SK-N-SH (cell line): Measurements from ENCODE around the gene SMARCA2. TPM values are rescaled to one million over a fixed set of nuclear protein-coding genes. Genes with fewer than 3 reads are reported as not detected.

Experiments
- CTCF ChIA-PET: fragments of 300-600, 350-600 bp; formaldehyde crosslinking; extraction: SDS; loops from one replicate; lab custom pipeline; 2021; lab: Yijun Ruan, JAX
- POLR2A ChIA-PET: fragments of 350-600 bp; sonication (Branson Sonifier 250); formaldehyde crosslinking; extraction: SDS; loops from one replicate; lab custom pipeline; 2020; ENCODE audit warnings: antibody characterized with exemption, inconsistent platforms; lab: Yijun Ruan, JAX
- DNase-seq: peaks from one replicate; pipeline ENCODE4 v3.0.0; 2012
- H2AFZ ChIP-seq: fragments of 200-600 bp; sonication (generic); 2 replicates; pipeline ENCODE4 v1.8.1; 2016; ENCODE audit warnings: antibody characterized with exemption, mild to moderate bottlenecking, low read depth
- H3F3A ChIP-seq: fragments of 200-600 bp; sonication (generic); replicated peaks from 2 replicates; pipeline ENCODE3; 2016; ENCODE audit warnings: antibody characterized with exemption, mild to moderate bottlenecking; ENCODE audit not compliant: insufficient read depth
- H3K27ac ChIP-seq, 2 experiments: fragments of 200-500 bp in 1 of 2; fragments of 200-600 bp in 1 of 2; sonication (Bioruptor generic) in 1 of 2; sonication (generic), shearing (Covaris generic) in 1 of 2; 2 replicates each; pipeline versions ENCODE4 v1.5.1 to v1.6.1; 2014 to 2016; ENCODE audit warnings: low read depth in 2 of 2, inconsistent platforms in 1 of 2, low read length in 1 of 2, mild to moderate bottlenecking in 1 of 2, mixed read lengths in 1 of 2
- H3K27me3 ChIP-seq: fragments of 200-600 bp; sonication (generic), shearing (Covaris generic); 2 replicates; pipeline ENCODE4 v1.6.1; 2016; ENCODE audit warnings: mixed run types; ENCODE audit not compliant: insufficient read depth
- H3K36me3 ChIP-seq, 2 experiments: fragments of 200-500 bp in 1 of 2; fragments of 200-600 bp in 1 of 2; sonication (Bioruptor generic) in 1 of 2; sonication (generic) in 1 of 2; replicated peaks in 1 of 2; 2 replicates each; pipeline versions ENCODE3 to v1.5.1; 2014 to 2016; ENCODE audit warnings: low read length in 1 of 2, mild to moderate bottlenecking in 1 of 2; ENCODE audit not compliant: insufficient read depth in 2 of 2, control insufficient read depth in 1 of 2
- H3K4me1 ChIP-seq, 2 experiments: fragments of 200-500 bp in 1 of 2; fragments of 200-600 bp in 1 of 2; sonication (Bioruptor generic) in 1 of 2; sonication (generic), shearing (Covaris generic) in 1 of 2; 2 replicates each; pipeline versions ENCODE4 v1.5.1 to v1.6.1; 2014 to 2016; ENCODE audit warnings: low read depth in 1 of 2, low read length in 1 of 2, mixed run types in 1 of 2; ENCODE audit not compliant: insufficient read depth in 2 of 2, control insufficient read depth in 1 of 2
- H3K4me2 ChIP-seq: fragments of 200-600 bp; sonication (generic), shearing (Covaris generic); 2 replicates; pipeline ENCODE4 v1.6.1; 2017; ENCODE audit warnings: mixed run types
- H3K4me3 ChIP-seq, 2 experiments: fragments of 200-500 bp in 1 of 2; fragments of 200-600 bp in 1 of 2; sonication (Bioruptor generic) in 1 of 2; sonication (generic), shearing (Covaris generic) in 1 of 2; 2 replicates each; pipeline versions ENCODE4 v1.5.1 to v1.8.1; 2014 to 2016; ENCODE audit warnings: low read depth in 2 of 2, inconsistent platforms in 1 of 2, low read length in 1 of 2, mild to moderate bottlenecking in 1 of 2, mixed read lengths in 1 of 2, moderate library complexity in 1 of 2
- H3K79me2 ChIP-seq: fragments of 200-600 bp; sonication (generic); 2 replicates; pipeline ENCODE4 v1.8.1; 2017; ENCODE audit warnings: mild to moderate bottlenecking; ENCODE audit not compliant: insufficient read depth
- H3K9ac ChIP-seq: fragments of 200-600 bp; sonication (generic); 2 replicates; pipeline ENCODE4 v1.6.1; 2017; ENCODE audit warnings: mixed run types
- H3K9me2 ChIP-seq: fragments of 200-600 bp; sonication (generic); 2 replicates; pipeline ENCODE4 v1.6.1; 2017; ENCODE audit warnings: mixed run types
- H3K9me3 ChIP-seq: fragments of 200-600 bp; sonication (generic); 2 replicates; pipeline ENCODE4 v1.6.1; 2017; ENCODE audit warnings: mixed run types, mild to moderate bottlenecking, moderate library complexity
- H4K20me1 ChIP-seq: fragments of 200-600 bp; sonication (generic); 2 replicates; pipeline ENCODE4 v1.6.1; 2017; ENCODE audit warnings: mild to moderate bottlenecking, mixed run types; ENCODE audit not compliant: insufficient read depth
- POLR2AphosphoS5 ChIP-seq: IDR thresholded peaks from 2 replicates; pipeline ENCODE4 v1.6.1; 2012; ENCODE audit warnings: low read depth, low read length
- RFX5 ChIP-seq: IDR thresholded peaks from 2 replicates; pipeline ENCODE4 v1.6.1; 2012; ENCODE audit warnings: mild to moderate bottlenecking, improper control_type of control experiment, low read length
- TCF12 ChIP-seq: IDR thresholded peaks from 2 replicates; pipeline ENCODE4 v1.4.0; 2012
- TEAD4 ChIP-seq: IDR thresholded peaks from 2 replicates; pipeline ENCODE4 v1.4.0; 2012; ENCODE audit warnings: mild to moderate bottlenecking, borderline replicate concordance; ENCODE audit not compliant: insufficient read depth
- WGBS: methylation state at CpG from one replicate; pipeline ENCODE4 v1.1.6; 2017; ENCODE audit warnings: low lambda C conversion rate; 5-methylcytosine and 5-hydroxymethylcytosine counted together
- polyA plus RNA-seq, 3 experiments: library from polyadenylated mRNA; depleted of rRNA; stranded (reverse); fragments of >200 nt; gene quantifications; 2 replicates each; pipeline ENCODE4 v1.2.3, GENCODE V29; 2012
- TF ChIP-seq, protein P1 (sequence below): fragments of 150-350 bp; IDR thresholded peaks from 2 replicates; pipeline ENCODE4 v1.6.1; 2016; ENCODE audit warnings: mild to moderate bottlenecking, low read depth, low read length
- TF ChIP-seq, protein P2 (sequence below): fragments of 150-350 bp; IDR thresholded peaks from 2 replicates; pipeline ENCODE4 v1.6.1; 2017; ENCODE audit warnings: antibody characterized with exemption, low read length, low read depth, borderline replicate concordance
- TF ChIP-seq, protein P3 (sequence below): IDR thresholded peaks from 2 replicates; pipeline ENCODE4 v1.4.0; 2012; ENCODE audit warnings: low read depth, borderline replicate concordance

The SMARCA2 gene
- polyA plus RNA-seq, 1 of the 3 experiments (the other 2 are of a cell fraction) = 17.4 TPM

DNA sequence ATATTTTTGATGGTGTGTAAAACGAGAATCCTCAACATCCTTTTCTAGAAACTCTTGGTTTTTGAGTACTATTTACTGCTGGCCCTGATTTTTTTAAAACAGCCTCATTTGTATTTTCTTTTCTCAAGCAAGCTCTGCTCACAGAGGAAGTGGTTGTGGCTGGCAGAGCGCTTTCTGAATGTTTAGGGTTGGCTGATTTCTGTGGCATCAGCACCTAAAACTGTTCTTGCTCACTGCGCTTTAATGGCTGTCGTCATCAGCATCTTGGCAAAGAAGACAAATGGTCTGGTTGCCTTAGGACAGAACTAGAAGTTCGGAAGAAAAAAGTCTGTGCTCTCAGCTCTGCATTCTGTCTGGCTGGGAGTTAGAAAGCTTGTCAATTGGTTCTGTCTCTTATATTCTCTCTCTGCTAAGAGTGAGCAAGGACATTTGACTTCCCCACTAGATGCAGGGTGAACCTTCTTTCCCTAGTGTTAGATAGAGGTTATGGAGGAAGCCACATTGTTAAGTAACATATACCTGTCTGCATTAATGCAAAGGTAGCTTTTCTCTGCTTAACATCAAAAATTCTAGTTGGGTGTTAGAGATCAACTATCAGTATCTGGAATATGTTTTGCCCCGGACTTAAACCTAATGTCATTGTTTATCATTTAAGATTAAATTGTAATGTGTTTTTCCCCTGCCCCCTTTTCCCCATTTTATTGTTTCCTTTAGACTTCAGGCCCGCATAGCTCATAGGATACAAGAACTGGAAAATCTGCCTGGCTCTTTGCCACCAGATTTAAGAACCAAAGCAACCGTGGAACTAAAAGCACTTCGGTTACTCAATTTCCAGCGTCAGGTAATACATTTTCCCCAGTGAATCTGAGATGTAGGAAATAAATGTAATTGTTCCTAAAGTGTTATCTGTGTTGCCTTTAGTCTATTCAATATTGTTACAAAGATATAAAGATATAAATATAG lies 39.0 kb downstream of the SMARCA2 start (continued):
- no peak for TF ChIP-seq TCF12
- TF ChIP-seq, protein P1, sequence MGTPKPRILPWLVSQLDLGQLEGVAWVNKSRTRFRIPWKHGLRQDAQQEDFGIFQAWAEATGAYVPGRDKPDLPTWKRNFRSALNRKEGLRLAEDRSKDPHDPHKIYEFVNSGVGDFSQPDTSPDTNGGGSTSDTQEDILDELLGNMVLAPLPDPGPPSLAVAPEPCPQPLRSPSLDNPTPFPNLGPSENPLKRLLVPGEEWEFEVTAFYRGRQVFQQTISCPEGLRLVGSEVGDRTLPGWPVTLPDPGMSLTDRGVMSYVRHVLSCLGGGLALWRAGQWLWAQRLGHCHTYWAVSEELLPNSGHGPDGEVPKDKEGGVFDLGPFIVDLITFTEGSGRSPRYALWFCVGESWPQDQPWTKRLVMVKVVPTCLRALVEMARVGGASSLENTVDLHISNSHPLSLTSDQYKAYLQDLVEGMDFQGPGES = no peak

DNA sequence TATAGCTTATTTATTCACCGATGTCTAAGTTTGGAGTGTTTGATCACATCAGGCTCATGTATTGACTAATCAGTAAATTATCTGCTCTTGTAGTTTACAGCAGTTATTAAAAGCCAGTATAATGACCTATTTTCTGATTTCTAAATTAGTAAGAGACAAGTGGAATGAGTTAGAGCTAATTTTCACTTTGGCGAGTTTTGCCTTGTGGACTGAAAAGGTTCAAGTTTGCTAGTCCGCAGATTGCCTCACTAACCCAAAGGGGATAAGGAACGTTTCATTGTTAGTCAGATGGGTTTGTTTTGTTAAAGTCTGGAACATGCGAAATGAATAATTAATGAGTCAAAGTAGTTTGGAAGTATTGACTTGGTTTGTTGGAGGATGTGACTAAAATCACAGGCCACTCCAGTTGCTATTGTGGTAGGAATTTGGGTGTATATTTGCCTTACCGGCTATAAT lies 40.1 kb downstream of the SMARCA2 start:
- DNase-seq = no peak
- Histone ChIP-seq H3K9me3 (no peaks in the 10 kb centered on the region), H3K27me3 (no peaks in the 10 kb centered on the region), H3K27ac (no peak overlapping the region), H3F3A (peaks cover 5% of the 10 kb centered on the region), H3K79me2 (no peaks in the 10 kb centered on the region), H3K9ac (no peak overlapping the region), H3K4me1 (peaks cover 4 to 14% of the 10 kb centered on the region in 2 experiments; a peak in 3 of 4 replicates), H3K4me3 (no peak overlapping the region), H3K36me3 (peaks cover 5 to 7% of the 10 kb centered on the region in 2 experiments), H2AFZ (no peak overlapping the region), H4K20me1 (no peaks in the 10 kb centered on the region), H3K9me2 (no peaks in the 10 kb centered on the region)
- 93% methylated on average over 6 of the region's 6 CpGs for WGBS
- POLR2A ChIA-PET = no interaction called here
- CTCF ChIA-PET = interaction anchor here (1.2 to 1.4 kb wide), 3 partner anchors 10 to 32 kb away, joined by 3 read pairs; no protein-coding TSS in a partner anchor
- TF ChIP-seq, protein P2, sequence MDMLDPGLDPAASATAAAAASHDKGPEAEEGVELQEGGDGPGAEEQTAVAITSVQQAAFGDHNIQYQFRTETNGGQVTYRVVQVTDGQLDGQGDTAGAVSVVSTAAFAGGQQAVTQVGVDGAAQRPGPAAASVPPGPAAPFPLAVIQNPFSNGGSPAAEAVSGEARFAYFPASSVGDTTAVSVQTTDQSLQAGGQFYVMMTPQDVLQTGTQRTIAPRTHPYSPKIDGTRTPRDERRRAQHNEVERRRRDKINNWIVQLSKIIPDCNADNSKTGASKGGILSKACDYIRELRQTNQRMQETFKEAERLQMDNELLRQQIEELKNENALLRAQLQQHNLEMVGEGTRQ = no peak
- TF ChIP-seq RFX5 = no peak
- TF ChIP-seq, protein P1 = no peak
- no peak for TF ChIP-seq TEAD4
- TF ChIP-seq POLR2AphosphoS5 = no peak
- TF ChIP-seq, protein P3, sequence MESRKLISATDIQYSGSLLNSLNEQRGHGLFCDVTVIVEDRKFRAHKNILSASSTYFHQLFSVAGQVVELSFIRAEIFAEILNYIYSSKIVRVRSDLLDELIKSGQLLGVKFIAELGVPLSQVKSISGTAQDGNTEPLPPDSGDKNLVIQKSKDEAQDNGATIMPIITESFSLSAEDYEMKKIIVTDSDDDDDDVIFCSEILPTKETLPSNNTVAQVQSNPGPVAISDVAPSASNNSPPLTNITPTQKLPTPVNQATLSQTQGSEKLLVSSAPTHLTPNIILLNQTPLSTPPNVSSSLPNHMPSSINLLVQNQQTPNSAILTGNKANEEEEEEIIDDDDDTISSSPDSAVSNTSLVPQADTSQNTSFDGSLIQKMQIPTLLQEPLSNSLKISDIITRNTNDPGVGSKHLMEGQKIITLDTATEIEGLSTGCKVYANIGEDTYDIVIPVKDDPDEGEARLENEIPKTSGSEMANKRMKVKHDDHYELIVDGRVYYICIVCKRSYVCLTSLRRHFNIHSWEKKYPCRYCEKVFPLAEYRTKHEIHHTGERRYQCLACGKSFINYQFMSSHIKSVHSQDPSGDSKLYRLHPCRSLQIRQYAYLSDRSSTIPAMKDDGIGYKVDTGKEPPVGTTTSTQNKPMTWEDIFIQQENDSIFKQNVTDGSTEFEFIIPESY = no peak
- TF ChIP-seq, all 33 proteins: peak for 0
- no peak overlapping the region for H3K4me2 ChIP-seq
